ENCODE measurements around the gene GGCT. TPM values are rescaled to one million over a fixed set of nuclear protein-coding genes. Genes with fewer than 3 reads are reported as not detected.

GGCT gene
- total and polyA plus RNA-seq, 9 donors: 35.1 to 43.0 (median 37.8) TPM

GRCh38 chr7:30465811-30466180 is 38.8 kb downstream of the GGCT start:
- peak overlapping the region; percentile 69 for H3K27ac ChIP-seq (ENCODE audit: low read length)
- no peaks in the 10 kb centered on the region for H3K27me3 ChIP-seq (ENCODE audit: control insufficient read depth, insufficient read depth, low read length)
- peak; percentile 36 for DNase-seq
- WGBS (ENCODE audit: insufficient coverage): no CpG with 5 or more reads among the region's 2 CpGs
- no peaks in the 10 kb centered on the region for H3K9me3 ChIP-seq (replicated peaks; ENCODE audit: control insufficient read depth, low read depth, low read length)
- H3K4me3 ChIP-seq (ENCODE audit: low read length): no peak overlapping the region
- peaks cover 3% of the 10 kb centered on the region for H3K36me3 ChIP-seq (ENCODE audit: control insufficient read depth, insufficient read depth, low read length)
- H3K4me1 ChIP-seq (ENCODE audit: control insufficient read depth, insufficient read depth, low read length): peaks cover 57% of the 10 kb centered on the region

GRCh38 chr7:30465046-30465810 is 39.4 kb downstream of the GGCT start:
- WGBS (ENCODE audit: insufficient coverage): 61% methylated on average over 2 of the region's 5 CpGs
- H3K27me3 ChIP-seq (ENCODE audit: control insufficient read depth, insufficient read depth, low read length): no peaks in the 10 kb centered on the region
- H3K4me3 ChIP-seq (ENCODE audit: low read length): no peak overlapping the region
- peak overlapping the region; percentile 69 for H3K27ac ChIP-seq (ENCODE audit: low read length)
- DNase-seq: no peak
- peaks cover 57% of the 10 kb centered on the region for H3K4me1 ChIP-seq (ENCODE audit: control insufficient read depth, insufficient read depth, low read length)
- H3K9me3 ChIP-seq (replicated peaks; ENCODE audit: control insufficient read depth, low read depth, low read length): no peaks in the 10 kb centered on the region
- peaks cover 3% of the 10 kb centered on the region for H3K36me3 ChIP-seq (ENCODE audit: control insufficient read depth, insufficient read depth, low read length)

GRCh38 chr7:30464231-30464671 is 40.4 kb downstream of the GGCT start:
- no peak overlapping the region for H3K4me3 ChIP-seq (ENCODE audit: low read length)
- DNase-seq: peak; percentile 77
- peaks cover 3% of the 10 kb centered on the region for H3K36me3 ChIP-seq (ENCODE audit: control insufficient read depth, insufficient read depth, low read length)
- WGBS (ENCODE audit: insufficient coverage): 80% methylated on average over 1 of the region's 5 CpGs
- peak overlapping the region; percentile 69 for H3K27ac ChIP-seq (ENCODE audit: low read length)
- H3K4me1 ChIP-seq (ENCODE audit: control insufficient read depth, insufficient read depth, low read length): peaks cover 55% of the 10 kb centered on the region
- H3K9me3 ChIP-seq (replicated peaks; ENCODE audit: control insufficient read depth, low read depth, low read length): no peaks in the 10 kb centered on the region
- H3K27me3 ChIP-seq (ENCODE audit: control insufficient read depth, insufficient read depth, low read length): no peaks in the 10 kb centered on the region

GRCh38 chr7:30463405-30464145 is 41.1 kb downstream of the GGCT start:
- peaks cover 49% of the 10 kb centered on the region for H3K4me1 ChIP-seq (ENCODE audit: control insufficient read depth, insufficient read depth, low read length)
- WGBS (ENCODE audit: insufficient coverage): 80% methylated on average over 2 of the region's 6 CpGs

GRCh38 chr7:30462179-30462578 is 42.5 kb downstream of the GGCT start:
- Histone ChIP-seq H3K4me3 (ENCODE audit: low read length) (no peak overlapping the region), H3K9me3 (replicated peaks; ENCODE audit: control insufficient read depth, low read depth, low read length) (no peaks in the 10 kb centered on the region), H3K27me3 (ENCODE audit: control insufficient read depth, insufficient read depth, low read length) (no peaks in the 10 kb centered on the region), H3K4me1 (ENCODE audit: control insufficient read depth, insufficient read depth, low read length) (peaks cover 49% of the 10 kb centered on the region), H3K27ac (ENCODE audit: low read length) (no peak overlapping the region), H3K36me3 (ENCODE audit: control insufficient read depth, insufficient read depth, low read length) (peaks cover 8% of the 10 kb centered on the region)
- no peak for DNase-seq
- no CpG with 5 or more reads among the region's 1 CpG for WGBS (ENCODE audit: insufficient coverage)

More at GRCh38 chr7:30463405-30464145, 41.1 kb downstream of the GGCT start:
- no peaks in the 10 kb centered on the region for H3K27me3 ChIP-seq (ENCODE audit: control insufficient read depth, insufficient read depth, low read length)
- H3K9me3 ChIP-seq (replicated peaks; ENCODE audit: control insufficient read depth, low read depth, low read length): no peaks in the 10 kb centered on the region
- peaks cover 3% of the 10 kb centered on the region for H3K36me3 ChIP-seq (ENCODE audit: control insufficient read depth, insufficient read depth, low read length)
- no peak overlapping the region for H3K4me3 ChIP-seq (ENCODE audit: low read length)
- H3K27ac ChIP-seq (ENCODE audit: low read length): peak overlapping the region; percentile 69
- DNase-seq: no peak

- peak overlapping the region; percentile 67 for H3K27ac ChIP-seq (ENCODE audit: low read length)
- DNase-seq: no peak
- no peak overlapping the region for H3K4me3 ChIP-seq (ENCODE audit: low read length)
- peaks cover 35% of the 10 kb centered on the region for H3K4me1 ChIP-seq (ENCODE audit: control insufficient read depth, insufficient read depth, low read length)
- H3K27me3 ChIP-seq (ENCODE audit: control insufficient read depth, insufficient read depth, low read length): no peaks in the 10 kb centered on the region
- H3K9me3 ChIP-seq (replicated peaks; ENCODE audit: control insufficient read depth, low read depth, low read length): no peaks in the 10 kb centered on the region
- 33% methylated on average over 1 of the region's 4 CpGs for WGBS (ENCODE audit: insufficient coverage)
- H3K36me3 ChIP-seq (ENCODE audit: control insufficient read depth, insufficient read depth, low read length): peaks cover 24% of the 10 kb centered on the region
These were observed 44.4 kb downstream of the GGCT start for GRCh38 chr7:30460246-30460633.

- peaks cover 30% of the 10 kb centered on the region for H3K4me1 ChIP-seq (ENCODE audit: control insufficient read depth, insufficient read depth, low read length)
- H3K36me3 ChIP-seq (ENCODE audit: control insufficient read depth, insufficient read depth, low read length): peaks cover 29% of the 10 kb centered on the region
- no peaks in the 10 kb centered on the region for H3K27me3 ChIP-seq (ENCODE audit: control insufficient read depth, insufficient read depth, low read length)
- H3K9me3 ChIP-seq (replicated peaks; ENCODE audit: control insufficient read depth, low read depth, low read length): no peaks in the 10 kb centered on the region
- DNase-seq: peak; percentile 89
- H3K27ac ChIP-seq (ENCODE audit: low read length): peak overlapping the region; percentile 67
- WGBS (ENCODE audit: insufficient coverage): 6% methylated on average over 3 of the region's 9 CpGs
- H3K4me3 ChIP-seq (ENCODE audit: low read length): no peak overlapping the region
These were observed 44.9 kb downstream of the GGCT start for GRCh38 chr7:30459591-30460245.

GRCh38 chr7:30458311-30458710 is 46.3 kb downstream of the GGCT start:
- WGBS (ENCODE audit: insufficient coverage): no CpG with 5 or more reads among the region's 1 CpG
- Histone ChIP-seq H3K4me1 (ENCODE audit: control insufficient read depth, insufficient read depth, low read length) (peaks cover 24% of the 10 kb centered on the region), H3K27me3 (ENCODE audit: control insufficient read depth, insufficient read depth, low read length) (no peaks in the 10 kb centered on the region), H3K9me3 (replicated peaks; ENCODE audit: control insufficient read depth, low read depth, low read length) (no peaks in the 10 kb centered on the region), H3K36me3 (ENCODE audit: control insufficient read depth, insufficient read depth, low read length) (peaks cover 35% of the 10 kb centered on the region), H3K27ac (ENCODE audit: low read length) (no peak overlapping the region), H3K4me3 (ENCODE audit: low read length) (no peak overlapping the region)
- peak; percentile 69 for DNase-seq

GRCh38 chr7:30453921-30454320 is 50.7 kb downstream of the GGCT start:
- peak overlapping the region; percentile 5 for H3K27ac ChIP-seq (ENCODE audit: low read length)
- peaks cover 18% of the 10 kb centered on the region for H3K4me1 ChIP-seq (ENCODE audit: control insufficient read depth, insufficient read depth, low read length)
- DNase-seq: peak; percentile 38
- no peak overlapping the region for H3K4me3 ChIP-seq (ENCODE audit: low read length)
- 45% methylated on average over 2 of the region's 3 CpGs for WGBS (ENCODE audit: insufficient coverage)
- peaks cover 74% of the 10 kb centered on the region for H3K36me3 ChIP-seq (ENCODE audit: control insufficient read depth, insufficient read depth, low read length)
- no peaks in the 10 kb centered on the region for H3K27me3 ChIP-seq (ENCODE audit: control insufficient read depth, insufficient read depth, low read length)
- no peaks in the 10 kb centered on the region for H3K9me3 ChIP-seq (replicated peaks; ENCODE audit: control insufficient read depth, low read depth, low read length)

GRCh38 chr7:30453016-30453415 is 51.6 kb downstream of the GGCT start:
- H3K9me3 ChIP-seq (replicated peaks; ENCODE audit: control insufficient read depth, low read depth, low read length): no peaks in the 10 kb centered on the region
- H3K4me1 ChIP-seq (ENCODE audit: control insufficient read depth, insufficient read depth, low read length): peaks cover 18% of the 10 kb centered on the region
- H3K36me3 ChIP-seq (ENCODE audit: control insufficient read depth, insufficient read depth, low read length): peaks cover 83% of the 10 kb centered on the region
- H3K4me3 ChIP-seq (ENCODE audit: low read length): no peak overlapping the region
- DNase-seq: no peak
- no peaks in the 10 kb centered on the region for H3K27me3 ChIP-seq (ENCODE audit: control insufficient read depth, insufficient read depth, low read length)
- no peak overlapping the region for H3K27ac ChIP-seq (ENCODE audit: low read length)
- WGBS (ENCODE audit: insufficient coverage): 90% methylated on average over 4 of the region's 8 CpGs
